Testis (tissue), 3 donors: ENCODE measurements around the gene NKAIN2. TPM values are rescaled to one million over a fixed set of nuclear protein-coding genes. Genes with fewer than 3 reads are reported as not detected.

Experiments used
- DNase-seq: peaks from one replicate; pipeline ENCODE4 v3.0.0-alpha.2; 2019
- H3K27ac ChIP-seq, 2 donors: fragments of 200-600 bp; sonication (generic); one replicate each; pipeline ENCODE4 v1.5.1; 2019
- H3K27me3 ChIP-seq: fragments of 200-600 bp; sonication (generic); one replicate; pipeline ENCODE4 v1.5.1; 2019
- H3K36me3 ChIP-seq: fragments of 200-600 bp; sonication (generic); one replicate; pipeline ENCODE4 v1.5.1; 2017; ENCODE audit warnings: low read depth; ENCODE audit errors: missing control alignments
- H3K4me1 ChIP-seq: fragments of 200-600 bp; sonication (generic); one replicate; pipeline ENCODE4 v1.5.1; 2019
- H3K4me3 ChIP-seq, 2 donors: fragments of 200-600 bp; sonication (generic); one replicate each; pipeline ENCODE4 v1.5.1; 2017 to 2019
- H3K9me3 ChIP-seq: fragments of 200-600 bp; sonication (generic); one replicate; pipeline ENCODE4 v1.5.1; 2017
- CTCF ChIP-seq, 3 experiments: fragments of 450-650 bp in 2 of 3; fragments of 200-600 bp in 1 of 3; sonication (generic) in 1 of 3; IDR thresholded peaks; one replicate each; pipeline ENCODE4 v1.5.1; 2016 to 2019; ENCODE audit warnings: antibody characterized with exemption in 3 of 3, mild to moderate bottlenecking in 2 of 3, moderate library complexity in 1 of 3
- POLR2A ChIP-seq: fragments of 450-650 bp; IDR thresholded peaks from one replicate; pipeline ENCODE4 v1.6.1; 2017; ENCODE audit warnings: antibody characterized with exemption, mild to moderate bottlenecking, moderate library complexity
- WGBS, 2 donors: methylation state at CpG; one replicate each; pipeline ENCODE4 v1.1.5; 2018; 5-methylcytosine and 5-hydroxymethylcytosine counted together
- intact Hi-C: fragments of 100-400 bp; cut with DNase I; formaldehyde crosslinking; loops from one replicate; pipeline ENCODE4 v1.15.1; 2023; ENCODE audit warnings: low total_unique reads
- polyA plus RNA-seq: library from polyadenylated mRNA; stranded (reverse); fragments of 350-450 nt; fragmentation: Illumina TruSeq; extraction: RNeasy Lipid Tissue Mini Kit (QIAGEN cat#74804); gene quantifications from one replicate; pipeline ENCODE4 v1.2.3, GENCODE V29; 2014; ENCODE audit warnings: low read depth, low replicate concordance; ENCODE audit not compliant: insufficient read depth
- total RNA-seq, 2 donors: library from RNA; depleted of rRNA; stranded (reverse); fragments of >200 nt; gene quantifications; one replicate each; pipeline ENCODE4 v1.2.3, GENCODE V29; 2016

The NKAIN2 gene
- total and polyA plus RNA-seq, 3 donors from 2014 or later, result 0.56 to 1.1 (median 0.71) TPM

- no peaks in the 10 kb centered on the region for H3K4me1 ChIP-seq
- no peak overlapping the region for H3K27ac ChIP-seq
- no peak overlapping the region for H3K4me3 ChIP-seq
- TF ChIP-seq CTCF (IDR thresholded peaks at IDR 0.05) (no peak), POLR2A (no peak)
- no peaks in the 10 kb centered on the region for H3K36me3 ChIP-seq
- intact Hi-C loops, result no loop called here
- DNase-seq, result no peak
- no peaks in the 10 kb centered on the region for H3K27me3 ChIP-seq
- no peaks in the 10 kb centered on the region for H3K9me3 ChIP-seq
- 93 to 96% methylated on average over 3 of the region's 3 CpGs for WGBS, 2 donors
These were observed 830.0 kb downstream of the NKAIN2 start for GRCh38 chr6:124633655-124634054.

- Histone ChIP-seq H3K4me3 (no peak overlapping the region), H3K36me3 (no peaks in the 10 kb centered on the region), H3K4me1 (no peaks in the 10 kb centered on the region), H3K9me3 (no peaks in the 10 kb centered on the region), H3K27ac (no peak overlapping the region), H3K27me3 (no peaks in the 10 kb centered on the region)
- no peak for DNase-seq
- WGBS, 2 donors, result 91 to 93% methylated on average over 4 of the region's 4 CpGs
- intact Hi-C loops, result no loop called here
- TF ChIP-seq CTCF (IDR thresholded peaks at IDR 0.05) (no peak), POLR2A (no peak)
These were observed 836.8 kb downstream of the NKAIN2 start for GRCh38 chr6:124640432-124640831.

- no peak for TF ChIP-seq POLR2A
- no peak for TF ChIP-seq CTCF (IDR thresholded peaks at IDR 0.05)
- Histone ChIP-seq H3K27ac (no peak overlapping the region), H3K4me1 (no peaks in the 10 kb centered on the region), H3K36me3 (no peaks in the 10 kb centered on the region), H3K4me3 (no peak overlapping the region), H3K9me3 (no peaks in the 10 kb centered on the region), H3K27me3 (no peaks in the 10 kb centered on the region)
- WGBS, 2 donors, result 62 to 65% methylated on average over 1 of the region's 1 CpG
- DNase-seq, result no peak
- intact Hi-C loops, result no loop called here
These were observed 852.2 kb downstream of the NKAIN2 start for GRCh38 chr6:124655866-124656265.

- no peak for DNase-seq
- Histone ChIP-seq H3K36me3 (no peaks in the 10 kb centered on the region), H3K9me3 (no peaks in the 10 kb centered on the region), H3K4me3 (no peak overlapping the region), H3K27me3 (no peaks in the 10 kb centered on the region), H3K4me1 (no peaks in the 10 kb centered on the region), H3K27ac (no peak overlapping the region)
- TF ChIP-seq CTCF (IDR thresholded peaks at IDR 0.05) (no peak), POLR2A (no peak)
- 89 to 94% methylated on average over 8 of the region's 8 CpGs for WGBS, 2 donors
- intact Hi-C loops, result no loop called here
These were observed 854.4 kb downstream of the NKAIN2 start for GRCh38 chr6:124658053-124658452.

GRCh38 chr6:124659427-124659826, 855.8 kb downstream of the NKAIN2 start:
- intact Hi-C loops, result no loop called here
- 73 to 100% methylated on average over 1 of the region's 1 CpG for WGBS, 2 donors
- no peaks in the 10 kb centered on the region for H3K27me3 ChIP-seq

More at GRCh38 chr6:124659427-124659826, 855.8 kb downstream of the NKAIN2 start:
- no peak overlapping the region for H3K4me3 ChIP-seq
- H3K36me3 ChIP-seq, result no peaks in the 10 kb centered on the region
- H3K9me3 ChIP-seq, result no peaks in the 10 kb centered on the region
- TF ChIP-seq POLR2A (no peak), CTCF (IDR thresholded peaks at IDR 0.05) (no peak)
- no peak overlapping the region for H3K27ac ChIP-seq
- no peaks in the 10 kb centered on the region for H3K4me1 ChIP-seq
- no peak for DNase-seq
